Activated naive CD4-positive, alpha-beta T cell treated with anti-CD3 and anti-CD28 coated beads, Interleukin-2, amount 10 ng/mL, durations not matched to agents 7 days and 5 days (primary cell): Measurements from ENCODE around the gene NPHP3.

Source experiments
- CTCF ChIA-PET: fragments of 350-600 bp; sonication (Branson Sonifier 250); formaldehyde crosslinking; loops from one replicate; lab custom pipeline; 2021; ENCODE audit warnings: antibody characterized with exemption; lab: Charles Lee
- DNase-seq: peaks from one replicate; pipeline ENCODE4 v3.0.0-alpha.2; 2020
- H3K27ac Mint-ChIP-seq: one replicate; pipeline ENCODE4 v1.8.0; 2021; ENCODE audit warnings: mild to moderate bottlenecking, moderate library complexity, mixed read lengths
- H3K27me3 Mint-ChIP-seq: one replicate; pipeline ENCODE4 v1.8.0; 2021; ENCODE audit warnings: mild to moderate bottlenecking, mixed read lengths
- H3K36me3 Mint-ChIP-seq: one replicate; pipeline ENCODE4 v1.8.0; 2021; ENCODE audit warnings: mixed read lengths
- H3K4me1 Mint-ChIP-seq: one replicate; pipeline ENCODE4 v1.8.0; 2021; ENCODE audit warnings: mixed read lengths
- H3K4me3 Mint-ChIP-seq: one replicate; pipeline ENCODE4 v1.8.0; 2021; ENCODE audit warnings: mild to moderate bottlenecking, moderate library complexity, mixed read lengths
- H3K9me3 Mint-ChIP-seq: one replicate; pipeline ENCODE4 v1.8.0; 2021; ENCODE audit warnings: mixed read lengths

Gene NPHP3

DNA sequence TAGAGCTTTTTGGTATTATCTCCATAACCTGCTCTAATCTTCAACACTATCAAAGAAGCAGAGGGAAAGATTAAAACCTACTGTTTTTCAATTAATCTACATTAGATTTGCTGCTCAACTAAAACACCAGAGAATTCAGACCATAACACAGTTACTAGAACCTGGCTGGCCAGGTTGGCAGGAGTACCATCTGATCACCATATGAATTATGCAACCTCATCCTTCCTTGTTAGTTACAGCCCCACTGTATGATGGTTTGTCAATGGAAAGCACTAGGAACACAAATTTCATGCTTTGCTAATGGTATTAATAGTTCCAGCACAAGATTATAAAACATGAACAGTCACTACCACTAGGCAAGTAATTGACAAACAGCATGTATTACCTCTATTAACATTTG, 5.8 kb downstream of the NPHP3 start:
- Mint-ChIP-seq H3K9me3 (no peaks in the 10 kb centered on the region), H3K4me3 (no peak overlapping the region), H3K27ac (no peak overlapping the region), H3K4me1 (peaks cover 18% of the 10 kb centered on the region), H3K36me3 (peaks cover 33% of the 10 kb centered on the region), H3K27me3 (no peaks in the 10 kb centered on the region)
- CTCF ChIA-PET = interaction anchor here (0.9 kb wide), 1 partner anchor 9 kb away, joined by 3 read pairs; no protein-coding TSS in a partner anchor
- DNase-seq = no peak

DNA sequence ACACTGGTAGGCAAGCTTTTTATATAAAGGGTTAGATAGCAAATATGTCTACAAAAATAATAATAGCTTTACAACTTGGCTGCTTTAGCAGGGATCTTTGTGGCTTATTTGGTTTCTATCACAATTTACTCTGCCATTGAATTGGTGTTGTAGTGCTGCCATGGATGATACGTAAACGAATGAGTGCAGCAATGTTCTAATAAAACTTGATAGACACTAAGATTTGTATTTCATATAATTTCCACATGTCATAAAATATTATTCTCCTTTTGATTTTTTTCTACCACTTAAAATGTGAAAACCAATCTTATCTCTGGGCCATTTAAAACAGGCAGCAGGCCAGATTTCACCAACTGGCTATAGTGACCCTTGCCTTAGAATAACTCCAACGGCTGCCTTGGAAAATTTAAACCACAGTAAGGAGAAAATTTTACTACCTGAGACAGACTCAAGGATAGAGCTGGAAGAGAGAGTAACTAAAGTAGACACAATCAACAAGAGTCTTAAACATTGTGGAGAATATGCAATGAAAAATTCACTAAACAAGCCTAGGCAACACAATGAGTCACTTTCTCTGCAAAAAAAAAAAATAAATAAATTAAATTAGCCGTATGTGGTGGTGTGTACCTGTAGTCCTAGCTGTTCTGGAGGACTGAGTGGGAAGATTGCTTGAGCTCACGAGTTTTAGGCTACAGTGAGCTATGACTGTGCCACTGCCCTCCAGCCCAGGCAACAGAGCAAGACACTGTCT, 8.1 kb downstream of the NPHP3 start:
- Mint-ChIP-seq H3K27me3 (no peaks in the 10 kb centered on the region), H3K27ac (no peak overlapping the region), H3K9me3 (no peaks in the 10 kb centered on the region), H3K4me3 (no peak overlapping the region), H3K36me3 (peaks cover 39% of the 10 kb centered on the region), H3K4me1 (peaks cover 5% of the 10 kb centered on the region)
- DNase-seq = no peak
- CTCF ChIA-PET = no interaction called here

DNA sequence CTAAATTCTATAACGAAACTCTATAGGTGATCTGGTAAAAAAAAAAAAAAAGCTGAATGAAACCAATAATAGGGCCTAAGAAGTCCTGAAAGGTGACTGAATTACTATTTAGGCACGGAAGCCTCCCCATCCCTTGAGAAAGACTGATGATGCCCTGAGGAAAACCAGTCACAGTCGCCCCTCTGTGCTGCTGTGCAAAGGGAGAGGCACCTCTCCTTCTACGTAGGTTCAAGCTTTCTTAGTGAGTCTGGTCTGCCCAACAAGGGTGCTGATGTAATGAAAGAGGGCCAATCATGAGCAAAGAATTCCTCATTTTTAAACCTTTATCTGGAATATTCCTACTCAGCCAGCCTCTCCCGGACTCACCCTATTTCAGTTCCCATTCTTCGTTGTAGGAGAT, 11.9 kb downstream of the NPHP3 start:
- H3K4me3 Mint-ChIP-seq = no peak overlapping the region
- DNase-seq = no peak
- peaks cover 45% of the 10 kb centered on the region for H3K36me3 Mint-ChIP-seq
- H3K27ac Mint-ChIP-seq = no peak overlapping the region
- H3K9me3 Mint-ChIP-seq = no peaks in the 10 kb centered on the region
- H3K4me1 Mint-ChIP-seq = no peaks in the 10 kb centered on the region
- CTCF ChIA-PET = no interaction called here
- H3K27me3 Mint-ChIP-seq = no peaks in the 10 kb centered on the region

DNA sequence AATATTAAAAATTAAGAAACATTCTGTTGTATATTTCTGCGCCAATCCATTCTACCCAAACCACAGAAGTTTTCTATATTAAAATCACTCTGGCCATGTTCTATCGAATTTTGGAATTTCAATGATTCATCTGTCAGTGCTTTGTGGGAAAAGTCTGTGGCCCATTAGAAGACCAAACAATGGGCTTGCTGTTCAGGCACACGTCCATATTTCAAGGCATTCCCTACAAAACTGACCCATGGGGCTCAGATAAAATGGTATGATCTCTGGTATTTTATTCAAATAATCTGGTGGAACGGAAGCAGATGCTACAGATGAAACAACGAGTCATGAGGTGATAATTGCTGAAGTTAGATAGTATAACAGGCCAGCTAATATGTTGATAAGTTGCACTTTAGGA, 12.4 kb downstream of the NPHP3 start:
- Mint-ChIP-seq H3K27me3 (no peaks in the 10 kb centered on the region), H3K4me3 (no peak overlapping the region), H3K4me1 (no peaks in the 10 kb centered on the region), H3K36me3 (peaks cover 46% of the 10 kb centered on the region), H3K9me3 (no peaks in the 10 kb centered on the region), H3K27ac (no peak overlapping the region)
- CTCF ChIA-PET = no interaction called here
- no peak for DNase-seq

DNA sequence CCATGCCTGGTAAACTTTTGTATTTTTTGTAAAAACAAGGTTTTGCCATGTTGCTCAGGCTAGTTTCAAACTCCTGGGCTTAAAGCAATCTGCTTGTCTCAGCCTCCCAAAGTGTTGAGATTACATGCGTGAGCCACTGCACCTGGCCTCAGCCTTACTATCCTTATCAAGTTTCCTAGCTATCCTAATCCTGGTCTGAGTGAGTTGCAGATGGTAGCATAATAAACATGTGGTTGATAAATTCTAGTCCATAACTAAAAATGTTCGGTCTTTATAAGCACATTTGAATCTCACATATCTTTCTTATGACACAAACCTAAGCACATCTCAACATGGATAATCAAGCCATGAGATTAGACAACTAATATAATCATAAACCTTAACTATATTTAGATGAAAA, 18.5 kb downstream of the NPHP3 start:
- H3K27me3 Mint-ChIP-seq = no peaks in the 10 kb centered on the region
- H3K36me3 Mint-ChIP-seq = peaks cover 58% of the 10 kb centered on the region

DNA sequence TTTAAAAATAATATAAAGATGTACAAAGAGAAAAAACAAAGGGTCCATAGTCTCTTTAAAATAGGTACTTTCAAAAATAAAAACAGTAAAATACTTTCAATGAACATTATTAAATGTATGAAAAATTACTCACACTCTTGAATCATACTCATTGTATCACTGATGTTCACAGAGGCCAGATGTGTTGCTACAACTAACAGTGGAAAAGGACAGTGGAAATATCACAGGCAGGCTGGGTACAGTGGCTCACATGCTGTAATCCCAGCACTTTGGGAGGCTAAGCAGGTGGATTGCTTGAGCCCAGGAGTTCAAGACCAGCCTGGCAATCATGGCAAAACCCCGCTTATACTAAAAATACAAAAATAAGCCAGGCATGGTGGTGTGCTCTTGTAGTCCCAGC, 26.8 kb downstream of the NPHP3 start:
- no peaks in the 10 kb centered on the region for H3K9me3 Mint-ChIP-seq
- H3K4me3 Mint-ChIP-seq = no peak overlapping the region
- H3K27ac Mint-ChIP-seq = no peak overlapping the region
- no peaks in the 10 kb centered on the region for H3K27me3 Mint-ChIP-seq
- H3K4me1 Mint-ChIP-seq = no peaks in the 10 kb centered on the region
- CTCF ChIA-PET = no interaction called here
- no peak for DNase-seq
- peaks cover 41% of the 10 kb centered on the region for H3K36me3 Mint-ChIP-seq

More for the DNA sequence above, 18.5 kb downstream of the NPHP3 start:
- Mint-ChIP-seq H3K27ac (no peak overlapping the region), H3K9me3 (no peaks in the 10 kb centered on the region), H3K4me3 (no peak overlapping the region), H3K4me1 (no peaks in the 10 kb centered on the region)
- DNase-seq = no peak
- CTCF ChIA-PET = no interaction called here

DNA sequence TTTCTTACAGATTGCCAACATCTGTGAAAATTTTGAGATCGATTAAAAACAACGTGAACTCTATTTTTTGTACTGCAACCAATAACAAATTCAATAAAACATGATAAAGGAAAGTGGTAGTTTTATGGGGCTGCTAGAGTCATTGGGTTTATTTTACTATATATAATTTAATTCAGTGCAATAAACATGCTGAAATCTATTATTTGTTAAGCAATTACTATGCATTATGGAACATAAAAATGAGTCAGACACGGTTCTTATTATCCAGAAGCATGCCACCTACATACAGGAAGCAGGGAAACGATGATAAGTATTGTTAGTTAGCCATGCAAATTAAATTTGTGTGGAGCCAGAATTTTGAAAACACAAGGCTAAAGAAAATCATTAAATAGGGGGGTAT, 27.2 kb downstream of the NPHP3 start:
- Mint-ChIP-seq H3K4me1 (no peaks in the 10 kb centered on the region), H3K9me3 (no peaks in the 10 kb centered on the region), H3K36me3 (peaks cover 41% of the 10 kb centered on the region), H3K27me3 (no peaks in the 10 kb centered on the region), H3K4me3 (no peak overlapping the region), H3K27ac (no peak overlapping the region)
- CTCF ChIA-PET = no interaction called here
- no peak for DNase-seq

DNA sequence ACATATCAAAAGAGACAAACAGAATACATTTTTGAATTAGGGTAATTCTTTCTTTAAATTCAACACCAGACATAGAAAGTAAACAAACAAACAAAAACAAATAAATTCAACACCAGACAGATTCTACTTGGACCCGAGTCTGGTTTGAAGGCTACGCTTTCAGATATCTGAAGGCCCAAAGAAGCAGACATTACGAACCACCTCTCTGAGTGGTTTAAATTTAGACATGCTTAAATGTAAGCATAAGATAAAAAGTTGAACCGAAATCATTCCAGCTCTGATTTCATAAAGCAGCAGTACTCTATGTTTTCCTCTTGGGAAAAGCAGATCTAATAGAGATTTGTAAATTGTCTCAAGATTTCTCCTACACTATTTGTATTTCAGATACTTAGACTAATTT, 32.2 kb downstream of the NPHP3 start:
- Mint-ChIP-seq H3K36me3 (peaks cover 40% of the 10 kb centered on the region), H3K27me3 (no peaks in the 10 kb centered on the region), H3K27ac (no peak overlapping the region), H3K4me3 (no peak overlapping the region), H3K9me3 (no peaks in the 10 kb centered on the region), H3K4me1 (no peaks in the 10 kb centered on the region)
- no peak for DNase-seq
- CTCF ChIA-PET = interaction anchor here (1.0 kb wide), 1 partner anchor 18 kb away, joined by 3 read pairs; no protein-coding TSS in a partner anchor

DNA sequence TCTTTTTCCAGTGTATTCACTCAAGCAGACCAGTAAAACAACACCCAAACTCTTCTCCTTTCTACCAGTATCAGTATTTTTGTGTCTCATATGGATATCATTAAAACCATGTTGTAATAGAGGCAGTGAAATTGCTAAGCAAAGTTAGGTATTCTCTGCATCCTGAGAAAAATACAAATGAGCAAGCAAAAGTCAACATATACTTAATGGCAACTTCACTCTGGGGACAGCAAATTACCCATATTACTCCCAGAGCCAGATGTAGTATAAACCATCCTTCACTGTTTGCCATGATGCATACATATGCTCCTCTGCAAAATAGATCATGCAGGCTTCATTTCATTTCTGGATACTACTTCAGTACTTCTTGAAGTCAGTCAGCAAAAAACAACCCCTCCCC, 40.0 kb downstream of the NPHP3 start:
- CTCF ChIA-PET = interaction anchor here (1.1 kb wide), 1 partner anchor 333 kb away, joined by 3 read pairs; no protein-coding TSS in a partner anchor
- Mint-ChIP-seq H3K4me3 (no peak overlapping the region), H3K9me3 (no peaks in the 10 kb centered on the region), H3K27me3 (no peaks in the 10 kb centered on the region), H3K27ac (no peak overlapping the region), H3K36me3 (peaks cover 44% of the 10 kb centered on the region), H3K4me1 (no peaks in the 10 kb centered on the region)
- no peak for DNase-seq

DNA sequence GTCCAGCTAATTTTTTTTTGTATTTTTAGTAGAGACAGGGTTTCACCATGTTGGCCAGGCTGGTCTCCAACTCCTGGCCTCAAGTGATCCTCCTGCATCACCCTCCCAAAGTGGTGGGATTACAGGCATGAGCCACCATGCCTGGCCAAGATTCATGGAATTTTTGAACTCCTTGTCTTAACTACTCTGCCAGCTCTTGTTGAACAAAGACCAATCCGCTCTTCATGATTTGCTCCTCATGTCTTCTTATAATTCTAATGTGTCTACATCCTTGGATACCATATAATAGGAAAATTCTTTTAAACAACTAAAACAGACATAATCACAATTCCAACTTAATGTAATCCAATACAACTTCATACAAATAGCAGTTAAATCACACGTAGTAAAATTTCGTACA, 40.8 kb downstream of the NPHP3 start:
- no peak for DNase-seq
- CTCF ChIA-PET = interaction anchor here (1.1 kb wide), 1 partner anchor 332 kb away, joined by 3 read pairs; no protein-coding TSS in a partner anchor
- Mint-ChIP-seq H3K27me3 (no peaks in the 10 kb centered on the region), H3K4me3 (no peak overlapping the region), H3K27ac (no peak overlapping the region), H3K4me1 (no peaks in the 10 kb centered on the region), H3K9me3 (no peaks in the 10 kb centered on the region), H3K36me3 (peaks cover 48% of the 10 kb centered on the region)

DNA sequence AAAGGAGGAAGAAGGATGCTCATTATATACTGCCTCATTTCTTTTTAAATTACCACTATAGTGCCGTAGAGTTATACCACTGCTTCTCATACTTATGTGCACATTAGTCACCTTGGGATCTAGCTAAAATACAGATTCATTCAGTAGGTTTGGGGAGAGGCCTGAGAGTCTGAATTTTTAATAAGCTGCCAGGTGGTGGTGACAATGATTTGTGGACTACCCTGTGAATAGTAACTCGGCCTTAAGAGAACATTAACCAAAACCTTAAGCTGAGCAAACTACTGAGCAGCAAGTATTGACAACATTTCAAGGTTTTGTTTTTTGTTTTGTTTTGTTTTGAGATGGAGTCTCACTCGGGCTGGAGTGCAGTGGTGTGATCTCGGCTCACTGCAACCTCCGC, 42.3 kb downstream of the NPHP3 start:
- CTCF ChIA-PET = interaction anchor here (1.2 kb wide), 1 partner anchor 37 kb away, joined by 3 read pairs; no protein-coding TSS in a partner anchor
- H3K4me1 Mint-ChIP-seq = no peaks in the 10 kb centered on the region
- H3K27ac Mint-ChIP-seq = peak overlapping the region; percentile 3
- peaks cover 45% of the 10 kb centered on the region for H3K36me3 Mint-ChIP-seq
- H3K27me3 Mint-ChIP-seq = no peaks in the 10 kb centered on the region
- DNase-seq = no peak
- no peak overlapping the region for H3K4me3 Mint-ChIP-seq
- H3K9me3 Mint-ChIP-seq = no peaks in the 10 kb centered on the region

DNA sequence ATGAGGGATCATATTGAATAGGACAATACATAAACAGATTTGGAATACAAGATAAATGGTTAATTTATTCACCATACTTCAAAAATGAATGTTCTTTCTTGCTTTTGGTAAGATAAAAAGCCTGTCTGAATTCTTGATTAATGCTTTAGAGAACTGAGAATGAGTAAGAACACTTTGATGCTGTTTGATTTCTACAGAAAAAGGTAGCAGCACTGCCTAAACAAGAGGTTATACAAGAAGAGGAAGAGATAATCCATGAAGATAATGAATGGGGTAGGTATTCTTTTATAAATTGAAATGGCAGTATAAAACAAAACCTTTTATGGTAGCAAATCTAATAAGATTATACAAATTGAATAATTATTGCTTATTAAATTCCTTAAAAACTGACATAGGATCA, 46.8 kb downstream of the NPHP3 start:
- Mint-ChIP-seq H3K4me1 (no peaks in the 10 kb centered on the region), H3K36me3 (peaks cover 39% of the 10 kb centered on the region), H3K27ac (no peak overlapping the region), H3K9me3 (no peaks in the 10 kb centered on the region), H3K4me3 (no peak overlapping the region), H3K27me3 (no peaks in the 10 kb centered on the region)
- DNase-seq = no peak
- CTCF ChIA-PET = no interaction called here

DNA sequence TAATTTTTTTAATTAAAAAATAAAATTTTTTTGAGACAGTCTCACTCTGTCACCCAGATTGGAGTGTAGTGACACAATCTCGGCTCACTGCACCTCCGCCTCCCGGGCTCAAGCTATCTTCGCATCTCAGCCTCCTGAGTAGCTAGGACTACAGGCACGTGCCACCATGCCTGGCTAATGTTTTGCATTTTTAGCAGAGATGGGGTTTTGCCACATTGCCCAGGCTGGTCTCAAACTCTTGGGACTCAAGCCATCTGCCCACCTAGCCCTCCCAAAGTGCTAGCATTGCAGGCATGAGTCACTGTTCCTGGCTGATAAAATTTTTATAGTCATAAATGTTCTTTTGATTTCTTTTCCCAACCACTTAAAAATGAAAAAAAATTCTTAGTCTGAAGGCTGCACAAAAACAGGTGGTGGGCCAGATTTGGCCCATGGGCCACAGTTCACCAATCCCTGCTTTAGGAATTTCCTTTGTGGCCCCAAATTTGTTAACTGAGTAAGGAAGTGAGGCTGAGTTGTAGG, 52.9 kb downstream of the NPHP3 start:
- Mint-ChIP-seq H3K4me3 (no peak overlapping the region), H3K27ac (no peak overlapping the region), H3K27me3 (no peaks in the 10 kb centered on the region), H3K36me3 (peaks cover 17% of the 10 kb centered on the region), H3K4me1 (no peaks in the 10 kb centered on the region), H3K9me3 (no peaks in the 10 kb centered on the region)
- DNase-seq = no peak
- CTCF ChIA-PET = interaction anchor here (1.6 kb wide), 1 partner anchor 11 kb away, joined by 3 read pairs; no protein-coding TSS in a partner anchor

DNA sequence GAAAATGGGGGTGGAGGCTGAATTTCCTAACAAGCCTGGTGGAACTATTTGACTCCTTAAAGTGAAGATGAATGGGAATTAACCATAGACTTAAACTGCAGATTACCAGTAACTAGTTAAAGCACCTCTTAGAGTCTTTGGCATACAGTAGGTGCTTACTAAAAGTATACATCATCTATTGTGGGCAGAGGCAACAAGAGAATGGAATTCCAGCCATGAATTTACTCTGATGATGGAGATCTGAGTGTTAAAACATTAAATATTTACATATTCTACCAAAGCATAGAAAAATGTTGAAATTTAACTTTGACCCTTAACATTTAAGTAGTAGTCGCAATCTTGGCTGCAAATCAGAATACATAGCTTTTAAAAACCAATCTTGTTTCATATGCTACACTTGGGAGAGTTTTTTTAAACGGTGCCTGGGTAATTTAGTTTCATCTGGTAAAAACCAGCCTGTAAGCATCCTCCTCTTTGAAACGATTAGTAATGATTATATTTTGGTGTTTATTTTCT, 56.9 kb downstream of the NPHP3 start:
- Mint-ChIP-seq H3K4me1 (peaks cover 22% of the 10 kb centered on the region), H3K27me3 (no peaks in the 10 kb centered on the region), H3K4me3 (no peak overlapping the region), H3K27ac (no peak overlapping the region), H3K36me3 (peaks cover 12% of the 10 kb centered on the region), H3K9me3 (no peaks in the 10 kb centered on the region)
- CTCF ChIA-PET = no interaction called here
- DNase-seq = no peak

DNA sequence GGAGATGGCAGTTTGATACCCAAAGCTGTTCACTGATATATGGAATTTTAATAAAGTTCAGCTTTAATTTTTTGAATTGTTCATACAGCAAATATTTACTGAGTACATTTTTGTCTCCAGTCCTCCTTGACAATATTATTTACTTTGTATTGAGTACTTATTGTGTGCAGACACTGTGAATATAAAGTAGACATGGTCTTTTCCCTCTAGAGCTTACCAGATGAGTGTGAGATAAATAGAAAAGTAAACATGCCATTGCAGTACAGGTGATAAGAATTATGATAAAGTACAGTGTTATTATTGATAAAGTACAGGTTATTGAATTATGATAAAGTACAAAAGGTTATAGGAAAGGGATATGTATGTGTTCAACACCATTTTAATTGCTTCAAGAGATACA, 60.0 kb downstream of the NPHP3 start:
- Mint-ChIP-seq H3K9me3 (no peaks in the 10 kb centered on the region), H3K36me3 (peaks cover 14% of the 10 kb centered on the region), H3K4me3 (no peak overlapping the region), H3K4me1 (peaks cover 35% of the 10 kb centered on the region), H3K27me3 (no peaks in the 10 kb centered on the region), H3K27ac (no peak overlapping the region)
- no peak for DNase-seq
- CTCF ChIA-PET = interaction anchor here (0.8 to 2.3 kb wide), 2 partner anchors 20 to 126 kb away, joined by 7 to 8 read pairs; no protein-coding TSS in a partner anchor
